Esophagus squamous epithelium (tissue), 4 donors: ENCODE data around the gene RIIAD1.

ENCODE experiments used
- CTCF ChIP-seq, 6 experiments: fragments of 450-650 bp in 4 of 6; fragments of 200-600 bp in 2 of 6; sonication (generic) in 2 of 6; IDR thresholded peaks; one replicate each; pipeline ENCODE4 v1.5.1; 2016 to 2019; ENCODE audit warnings: antibody characterized with exemption in 6 of 6, mild to moderate bottlenecking in 4 of 6, moderate library complexity in 4 of 6
- POLR2A ChIP-seq, 4 donors: fragments of 450-650 bp; IDR thresholded peaks; one replicate each; pipeline ENCODE4 v1.6.1; 2017; ENCODE audit warnings: antibody characterized with exemption in 4 of 4, mild to moderate bottlenecking in 4 of 4, moderate library complexity in 3 of 4

GRCh38 chr1:151760597-151761385 lies 39.5 kb downstream of the RIIAD1 start:
- TF ChIP-seq CTCF (IDR thresholded peaks at IDR 0.05) (no peak), POLR2A (IDR thresholded peaks at IDR 0.05) (no peak)
